ENCODE measurements around the gene SYNGR1. TPM values are rescaled to one million over a fixed set of nuclear protein-coding genes. Genes with fewer than 3 reads are reported as not detected.
"Not testable (repeated sequence)": the region's sequence is repeated elsewhere in the genome, so short reads cannot be mapped to it uniquely, and the experiment has no call there.

SYNGR1 gene
- total and polyA plus RNA-seq, 2 of the 8 experiments (the other 6 are each of a cell fraction or from before 2014, with no cell fraction given): 32.5 to 84.7 TPM

DNA sequence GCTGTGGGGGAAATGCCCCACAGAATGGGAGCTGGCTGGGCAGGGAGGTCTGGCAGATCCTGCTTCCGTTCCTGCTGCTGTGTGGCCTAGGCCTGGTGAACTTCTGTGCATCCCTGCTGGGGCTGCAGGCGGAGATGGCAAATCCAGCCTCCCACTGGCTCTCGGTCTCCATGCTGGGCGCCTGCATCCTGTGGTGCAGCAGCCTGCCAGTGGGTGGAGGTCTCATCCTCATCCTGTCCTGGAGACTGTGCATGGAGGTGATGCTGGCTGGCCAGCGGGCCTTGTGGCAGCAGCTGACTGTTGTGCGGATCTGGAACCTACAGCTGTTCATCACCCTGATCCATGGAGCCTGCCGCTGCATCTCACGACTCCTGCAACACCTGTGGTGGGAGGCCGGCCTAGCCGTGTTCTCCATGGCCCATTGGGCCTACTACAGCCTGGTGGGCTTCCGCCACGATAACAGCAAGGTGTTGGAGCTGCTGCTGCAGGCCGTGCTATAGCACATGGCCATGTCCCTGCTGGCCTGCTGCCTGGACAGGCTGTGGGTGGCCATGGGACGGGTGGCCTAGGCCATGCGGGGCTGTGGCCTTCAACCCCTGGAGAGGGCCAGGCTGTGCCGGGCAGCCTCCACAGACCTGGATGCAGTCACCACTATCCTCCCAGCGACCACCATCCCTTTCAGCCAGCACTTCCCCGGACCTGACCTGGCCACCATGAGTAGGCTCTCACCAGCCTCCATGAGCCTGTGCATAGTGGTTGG, 21.6 kb upstream of the SYNGR1 start (continued):
- TF ChIP-seq HDAC6 (IDR thresholded peaks at IDR 0.05; ENCODE audit: low read depth, low read length): no peak
- TF ChIP-seq CHD2 (IDR thresholded peaks at IDR 0.05; ENCODE audit: low read length): no peak
- no peak for TF ChIP-seq RBBP5 (IDR thresholded peaks at IDR 0.05; ENCODE audit: borderline replicate concordance, low read depth, low read length)
- TF ChIP-seq ASH2L (IDR thresholded peaks at IDR 0.05; ENCODE audit: low read length): no peak
- no peak for TF ChIP-seq SP4 (IDR thresholded peaks at IDR 0.05; ENCODE audit: low read length)
- TF ChIP-seq RAD21 (IDR thresholded peaks at IDR 0.05 in 1 of 2, conservative IDR thresholded peaks at IDR 0.05 in 1 of 2; ENCODE audit: low read depth in 2 of 2, low read length in 2 of 2): no peak
- no peak for TF ChIP-seq PHF8 (conservative IDR thresholded peaks at IDR 0.05; ENCODE audit: low read depth, low read length)
- no peak for TF ChIP-seq BACH1 (IDR thresholded peaks at IDR 0.05; ENCODE audit: low read length)

DNA sequence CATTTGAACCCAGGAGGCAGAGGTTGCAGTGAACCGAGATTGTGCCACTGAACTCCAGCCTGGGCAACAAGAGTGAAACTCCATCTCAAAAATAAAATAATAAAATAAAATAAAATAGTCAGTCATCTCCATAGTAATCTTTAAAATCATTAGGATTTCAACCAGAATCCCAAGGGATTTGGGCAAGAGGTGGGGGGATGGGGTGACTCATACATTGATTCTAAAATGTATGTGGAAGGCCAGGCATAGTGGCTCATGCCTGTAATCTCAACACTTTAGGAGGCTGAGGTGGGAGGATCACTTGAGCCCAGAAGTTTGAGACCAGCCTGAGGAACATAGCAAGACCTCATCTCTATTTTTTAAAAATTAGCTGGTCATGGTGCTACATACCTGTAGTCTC, 19.2 kb upstream of the SYNGR1 start:
- not testable (repeated sequence) for H3K27me3 ChIP-seq (replicated peaks in 1 of 4; ENCODE audit: control insufficient read depth in 3 of 4, extremely low read depth in 1 of 4, insufficient read depth in 3 of 4, low read length in 3 of 4); H3K4ac ChIP-seq (replicated peaks; ENCODE audit: insufficient read length, low read depth, low read length); H3K36me3 ChIP-seq (ENCODE audit: control insufficient read depth in 2 of 4, insufficient read depth in 4 of 4, low read length in 3 of 4); FAIRE-seq; H3K23me2 ChIP-seq (ENCODE audit: low read depth, low read length); H3K14ac ChIP-seq (ENCODE audit: insufficient read length); H2BK15ac ChIP-seq (ENCODE audit: low read length); H4K20me1 ChIP-seq (replicated peaks in 1 of 2; ENCODE audit: control insufficient read depth in 1 of 2, insufficient read depth in 2 of 2, low read length in 2 of 2); H4K91ac ChIP-seq (replicated peaks; ENCODE audit: insufficient read length, low read length); H2AFZ ChIP-seq (ENCODE audit: low read length); H3K27ac ChIP-seq (ENCODE audit: low read depth, low read length); H3K4me1 ChIP-seq (replicated peaks in 1 of 4; ENCODE audit: control insufficient read depth in 3 of 4, insufficient read depth in 4 of 4, low read length in 3 of 4); H4K8ac ChIP-seq (ENCODE audit: extremely low read depth, insufficient read depth, low read length); H3K4me3 ChIP-seq (ENCODE audit: extremely low read depth in 1 of 4, insufficient read depth in 2 of 4, low read depth in 3 of 4, low read length in 4 of 4); H2BK12ac ChIP-seq (ENCODE audit: low read depth, low read length); H3K79me1 ChIP-seq (ENCODE audit: low read depth, low read length); H2BK120ac ChIP-seq (replicated peaks; ENCODE audit: low read depth, low read length); H3K79me2 ChIP-seq (ENCODE audit: control insufficient read depth in 1 of 2, insufficient read depth in 2 of 2, low read length in 2 of 2); H3K18ac ChIP-seq (ENCODE audit: extremely low read depth, low read length); H3K23ac ChIP-seq (ENCODE audit: insufficient read length); H2BK5ac ChIP-seq (ENCODE audit: low read depth, low read length); H3K9ac ChIP-seq (replicated peaks in 1 of 4; ENCODE audit: extremely low read depth in 1 of 4, low read depth in 3 of 4, low read length in 3 of 4); DNase-seq (ENCODE audit: low read depth in 1 of 2, low spot score in 2 of 2); H2AK5ac ChIP-seq (ENCODE audit: low read depth, low read length); H4K5ac ChIP-seq (ENCODE audit: insufficient read length, low read depth, low read length); H3K9me3 ChIP-seq (ENCODE audit: insufficient read depth in 2 of 2, low read depth in 1 of 2, low read length in 1 of 2); H3K4me2 ChIP-seq (ENCODE audit: insufficient read depth in 1 of 2, low read depth in 2 of 2, low read length in 2 of 2); H2BK20ac ChIP-seq (ENCODE audit: low read length); H3K56ac ChIP-seq (replicated peaks; ENCODE audit: insufficient read length, low read depth, low read length)
- POLR2A ChIA-PET (ENCODE audit: partially characterized antibody): interaction anchor here (1.2 to 20.6 kb wide), 4 partner anchors 13 to 24 kb away, joined by 3 to 472 read pairs (median 4); partner anchors contain the start of genes RPL3 and SYNGR1
- 89% methylated on average over 1 of the region's 1 CpG; no CpG with 5 or more reads in 1 of the 2 experiments for WGBS, 2 experiments (ENCODE audit: extremely low coverage in 1 of 2, insufficient coverage in 1 of 2, insufficient read length in 1 of 2, insufficient replicate concordance in 2 of 2, low coverage in 1 of 2, low lambda C conversion rate in 2 of 2, missing lambda C conversion rate in 1 of 2)
- CTCF ChIA-PET (ENCODE audit: partially characterized antibody): interaction anchor here (0.7 to 9.3 kb wide), 31 partner anchors 8 to 200 kb away, joined by 3 to 110 read pairs (median 5); partner anchors contain the start of genes CBX7, MIEF1 and SYNGR1
